T-cell (primary cell): ENCODE measurements around the gene KCNJ4. TPM values are rescaled to one million over a fixed set of nuclear protein-coding genes. Genes with fewer than 3 reads are reported as not detected.
A peak's percentile ranks its signal among the peaks of the same experiment; 100 is the strongest.
"Not testable (repeated sequence)": the region's sequence is repeated elsewhere in the genome, so short reads cannot be mapped to it uniquely, and the experiment has no call there.

Source experiments
- ATAC-seq, 4 experiments: fragments of 200-7000 bp in 3 of 4; fragments of 150-1000 bp in 1 of 4; cut with Tn5 transposase; replicated peaks in 1 of 4; 1 replicate in 3 of 4; 2 replicates in 1 of 4; pipeline ENCODE4 v1.10.0; 2021; ENCODE audit warnings: moderate library complexity in 3 of 4, mild to moderate bottlenecking in 2 of 4, moderate number of reproducible peaks in 1 of 4
- CTCF ChIA-PET, 2 donors: fragments of 300-600 bp; sonication (Branson Sonifier 250); formaldehyde crosslinking; loops; one replicate each; lab custom pipeline; 2022; ENCODE audit warnings: antibody characterized with exemption in 2 of 2; lab: Charles Lee
- POLR2A ChIA-PET, 2 donors: fragments of 300-600 bp; sonication (Branson Sonifier 250); formaldehyde crosslinking; loops; one replicate each; lab custom pipeline; 2022; ENCODE audit warnings: antibody characterized with exemption in 2 of 2; lab: Charles Lee
- DNase-seq, 35 experiments: peaks; one replicate each; pipeline versions ENCODE4 v3.0.0 to v3.0.0-alpha.2; 2013 to 2023
- H3K27ac ChIP-seq: one replicate; pipeline ENCODE4 v1.5.1; 2013; ENCODE audit warnings: low read length
- H3K27me3 ChIP-seq, 2 experiments: replicated peaks in 1 of 2; 1 replicate in 1 of 2; 2 replicates in 1 of 2; pipeline versions ENCODE4 v1.6.1 to v1.7.0; 2013; ENCODE audit warnings: low read length in 1 of 2, mixed read lengths in 1 of 2; ENCODE audit not compliant: control insufficient read depth in 2 of 2, insufficient read depth in 2 of 2; ENCODE audit errors: extremely low read depth in 1 of 2
- H3K36me3 ChIP-seq, 2 donors: 1 replicate in 1 of 2; 2 replicates in 1 of 2; pipeline versions ENCODE4 v1.6.1 to v1.7.0; 2013; ENCODE audit warnings: low read length in 1 of 2; ENCODE audit not compliant: control insufficient read depth in 2 of 2, insufficient read depth in 1 of 2; ENCODE audit errors: extremely low read depth in 1 of 2
- H3K4me1 ChIP-seq, 2 experiments: 1 replicate in 1 of 2; 2 replicates in 1 of 2; pipeline versions ENCODE4 v1.6.1 to v1.7.0; 2013; ENCODE audit warnings: low read length in 2 of 2, mixed read lengths in 1 of 2; ENCODE audit not compliant: insufficient read depth in 2 of 2, control insufficient read depth in 1 of 2; ENCODE audit errors: extremely low read depth in 1 of 2
- H3K4me3 ChIP-seq, 2 donors: 1 replicate in 1 of 2; 2 replicates in 1 of 2; pipeline versions ENCODE4 v1.5.1 to v1.7.0; 2013; ENCODE audit warnings: mild to moderate bottlenecking in 2 of 2, low read length in 1 of 2, moderate library complexity in 1 of 2; ENCODE audit not compliant: control insufficient read depth in 1 of 2; ENCODE audit errors: extremely low read depth in 1 of 2
- H3K9me3 ChIP-seq: 2 replicates; pipeline ENCODE4 v1.7.0; 2013
- H3K27ac Mint-ChIP-seq, 2 donors: one replicate each; pipeline ENCODE4 v1.8.0; 2020 to 2021; ENCODE audit warnings: mild to moderate bottlenecking in 2 of 2, mixed read lengths in 2 of 2
- H3K27me3 Mint-ChIP-seq, 2 donors: one replicate each; pipeline ENCODE4 v1.8.0; 2021 to 2022; ENCODE audit warnings: mixed read lengths in 2 of 2
- H3K36me3 Mint-ChIP-seq: one replicate; pipeline ENCODE4 v1.8.0; 2021; ENCODE audit warnings: mixed read lengths
- H3K4me1 Mint-ChIP-seq, 3 donors: one replicate each; pipeline ENCODE4 v1.8.0; 2020 to 2022; ENCODE audit warnings: mixed read lengths in 3 of 3, mild to moderate bottlenecking in 1 of 3
- H3K4me3 Mint-ChIP-seq, 3 donors: one replicate each; pipeline ENCODE4 v1.8.0; 2020 to 2022; ENCODE audit warnings: mild to moderate bottlenecking in 3 of 3, mixed read lengths in 3 of 3, moderate library complexity in 3 of 3
- H3K9me3 Mint-ChIP-seq, 3 donors: one replicate each; pipeline ENCODE4 v1.8.0; 2020 to 2022; ENCODE audit warnings: mixed read lengths in 3 of 3
- WGBS: methylation state at CpG from one replicate; pipeline ENCODE4 v1.1.5; 2013; ENCODE audit warnings: missing lambda C conversion rate; ENCODE audit not compliant: insufficient coverage; 5-methylcytosine and 5-hydroxymethylcytosine counted together
- total RNA-seq, 35 experiments: library from RNA in 6 of 35; stranded (reverse) in 6 of 35; fragments of 120-200 nt in 1 of 35; gene quantifications; one replicate each; pipeline versions ENCODE4 v1.2.1 to v1.2.4 and lab custom pipeline; 2013 to 2026

The KCNJ4 gene
- total RNA-seq, 5 donors from 2014 or later (not counting 1 experiment from before 2014, with no cell fraction given): not detected

DNA sequence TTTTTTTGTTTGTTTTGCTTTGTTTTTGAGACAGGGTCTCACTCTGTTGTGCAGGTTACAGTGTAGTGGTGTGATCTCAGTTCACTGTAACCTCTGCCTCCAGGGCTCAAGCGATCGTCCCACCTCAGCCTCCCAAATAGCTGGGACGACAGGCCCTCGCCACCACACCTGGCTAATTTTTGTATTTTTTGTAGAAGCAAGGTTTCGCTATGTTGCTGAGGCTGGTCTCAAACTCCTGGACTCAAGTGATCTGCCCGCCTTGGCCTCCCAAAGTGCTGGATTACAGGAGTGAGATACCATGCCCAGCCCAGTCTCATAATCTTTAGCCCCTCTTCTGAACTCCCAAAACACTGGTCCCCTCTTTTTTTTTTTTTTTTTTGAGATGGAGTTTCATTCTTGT is 50.6 kb downstream of the KCNJ4 start:
- Mint-ChIP-seq H3K9me3 (no peaks in the 10 kb centered on the region), H3K36me3 (no peaks in the 10 kb centered on the region), H3K27me3 (peaks cover 0 to 9% of the 10 kb centered on the region in 2 donors), H3K4me3 (no peak overlapping the region), H3K4me1 (peaks cover 2 to 4% (median 3%) of the 10 kb centered on the region in 3 donors), H3K27ac (no peak overlapping the region)
- Histone ChIP-seq H3K27ac (no peak overlapping the region), H3K27me3 (peaks cover 0 to 7% of the 10 kb centered on the region in 2 experiments), H3K4me1 (peaks cover 0 to 2% of the 10 kb centered on the region in 2 experiments), H3K9me3 (no peaks in the 10 kb centered on the region), H3K4me3 (no peak overlapping the region), H3K36me3 (no peaks in the 10 kb centered on the region)
- WGBS: 100% methylated on average over 2 of the region's 6 CpGs
- POLR2A ChIA-PET: no interaction called here
- DNase-seq (no peak), ATAC-seq (no peak)
- CTCF ChIA-PET: no interaction called here

- Mint-ChIP-seq H3K9me3 (no peaks in the 10 kb centered on the region), H3K4me1 (peaks cover 3 to 7% (median 6%) of the 10 kb centered on the region in 3 donors), H3K27me3 (peaks cover 0 to 9% of the 10 kb centered on the region in 2 donors), H3K27ac (no peak overlapping the region), H3K4me3 (no peak overlapping the region), H3K36me3 (no peaks in the 10 kb centered on the region)
- ATAC-seq: no peak
- POLR2A ChIA-PET: no interaction called here
- no peaks in the 10 kb centered on the region for H3K36me3 ChIP-seq
- DNase-seq: no peak
- no peak overlapping the region for H3K27ac ChIP-seq
- WGBS: 88% methylated on average over 8 of the region's 8 CpGs
- H3K4me3 ChIP-seq: no peak overlapping the region
- peaks cover 0 to 2% of the 10 kb centered on the region in 2 experiments for H3K4me1 ChIP-seq
- H3K27me3 ChIP-seq: peaks cover 0 to 7% of the 10 kb centered on the region in 2 experiments
- CTCF ChIA-PET: no interaction called here
- no peaks in the 10 kb centered on the region for H3K9me3 ChIP-seq
Observed at GRCh38 chr22:38403812-38404211, 51.2 kb downstream of the KCNJ4 start.

DNA sequence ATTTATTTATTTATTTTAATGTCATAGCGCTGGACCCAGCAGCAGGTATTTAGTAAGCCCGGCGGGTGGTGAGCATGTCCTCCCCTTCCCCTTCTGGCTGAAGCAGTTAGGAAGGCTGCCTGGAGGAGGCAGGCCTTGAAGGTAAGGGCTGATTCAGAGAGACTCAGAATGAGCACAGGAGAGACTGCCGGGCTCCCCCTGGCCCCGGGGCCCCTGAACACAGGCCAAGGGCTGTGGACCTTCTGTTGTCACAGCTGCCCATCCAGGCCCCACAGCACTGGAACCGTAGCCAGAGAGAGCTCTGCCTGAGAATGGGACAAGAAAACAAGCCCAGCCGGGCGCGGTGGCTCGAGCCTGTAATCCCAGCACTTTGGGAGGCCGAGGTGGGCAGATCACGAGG is 52.8 kb downstream of the KCNJ4 start:
- no peak overlapping the region for H3K4me3 Mint-ChIP-seq
- peaks cover 4 to 8% (median 7%) of the 10 kb centered on the region in 3 donors for H3K4me1 Mint-ChIP-seq
- no peaks in the 10 kb centered on the region for H3K9me3 Mint-ChIP-seq
- Histone ChIP-seq H3K27ac (no peak overlapping the region), H3K27me3 (peaks cover 0 to 7% of the 10 kb centered on the region in 2 experiments), H3K4me3 (no peak overlapping the region), H3K9me3 (no peaks in the 10 kb centered on the region), H3K4me1 (peaks cover 2 to 7% of the 10 kb centered on the region in 2 experiments), H3K36me3 (no peaks in the 10 kb centered on the region)
- no peak for ATAC-seq
- H3K36me3 Mint-ChIP-seq: no peaks in the 10 kb centered on the region
- ChIA-PET CTCF (no interaction called here), POLR2A (no interaction called here)
- H3K27me3 Mint-ChIP-seq: peaks cover 0 to 9% of the 10 kb centered on the region in 2 donors
- H3K27ac Mint-ChIP-seq: no peak overlapping the region
- 89% methylated on average over 6 of the region's 12 CpGs for WGBS
- DNase-seq: no peak

- H3K4me3 Mint-ChIP-seq: no peak overlapping the region
- H3K9me3 Mint-ChIP-seq: no peaks in the 10 kb centered on the region
- H3K27ac ChIP-seq: no peak overlapping the region
- no peak for DNase-seq
- WGBS: 91% methylated on average over 7 of the region's 9 CpGs
- H3K27ac Mint-ChIP-seq: no peak overlapping the region
- H3K36me3 ChIP-seq: no peaks in the 10 kb centered on the region
- peaks cover 2 to 13% of the 10 kb centered on the region in 2 experiments for H3K4me1 ChIP-seq
- POLR2A ChIA-PET: no interaction called here
- H3K27me3 Mint-ChIP-seq: peaks cover 0 to 9% of the 10 kb centered on the region in 2 donors
- peaks cover 9 to 15% (median 9%) of the 10 kb centered on the region in 3 donors for H3K4me1 Mint-ChIP-seq
- CTCF ChIA-PET: no interaction called here
- H3K36me3 Mint-ChIP-seq: no peaks in the 10 kb centered on the region
- no peak overlapping the region for H3K4me3 ChIP-seq
- H3K27me3 ChIP-seq: peaks cover 0 to 7% of the 10 kb centered on the region in 2 experiments
- ATAC-seq: no peak
- no peaks in the 10 kb centered on the region for H3K9me3 ChIP-seq
Observed at GRCh38 chr22:38401336-38402084, 53.5 kb downstream of the KCNJ4 start.

DNA sequence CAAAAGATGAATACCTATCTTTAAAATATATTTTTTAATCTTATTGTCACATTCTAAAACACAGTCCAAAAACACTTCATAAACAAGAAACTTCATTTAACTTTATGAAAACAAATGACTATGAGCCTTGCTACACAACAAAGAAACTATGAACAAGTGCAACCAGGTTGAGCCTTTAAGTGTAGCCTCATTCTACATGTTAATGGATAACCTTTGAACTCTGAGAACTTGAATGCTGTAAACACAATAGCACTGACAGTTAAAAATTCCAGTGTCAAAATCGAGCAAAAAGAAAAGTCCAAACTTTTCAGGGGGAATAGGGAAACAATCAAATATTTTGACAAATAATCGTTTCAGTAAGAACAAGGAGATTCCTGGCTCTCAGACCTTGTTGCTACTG is 54.7 kb downstream of the KCNJ4 start:
- no CpG with 5 or more reads among the region's 2 CpGs for WGBS
- ATAC-seq, H3K4me3 Mint-ChIP-seq, H3K4me3 ChIP-seq, H3K27me3 Mint-ChIP-seq, DNase-seq, H3K9me3 Mint-ChIP-seq, H3K27ac Mint-ChIP-seq, H3K36me3 ChIP-seq, CTCF ChIA-PET, H3K27ac ChIP-seq, H3K36me3 Mint-ChIP-seq, H3K27me3 ChIP-seq, H3K9me3 ChIP-seq: not testable (repeated sequence)
- H3K4me1 Mint-ChIP-seq: peaks cover 22 to 28% (median 22%) of the 10 kb centered on the region in 3 donors
- H3K4me1 ChIP-seq: peaks cover 2 to 13% of the 10 kb centered on the region in 2 experiments
- POLR2A ChIA-PET: interaction anchor here in 1 of 2 donors (0.5 kb wide), 2 partner anchors 12 to 299 kb away, joined by 3 to 19 read pairs; no protein-coding TSS in a partner anchor

- Mint-ChIP-seq H3K27me3 (peaks cover 0 to 5% of the 10 kb centered on the region in 2 donors), H3K36me3 (no peaks in the 10 kb centered on the region), H3K27ac (peak overlapping the region in 1 of 2 donors; percentile 61), H3K4me3 (peak overlapping the region; percentile 71 to 86 (median 79)), H3K9me3 (no peaks in the 10 kb centered on the region), H3K4me1 (peaks cover 31 to 41% (median 36%) of the 10 kb centered on the region in 3 donors)
- ChIA-PET CTCF (interaction anchor here in 1 of 2 donors (0.6 kb wide), 1 partner anchor 735 kb away, joined by 4 read pairs; no protein-coding TSS in a partner anchor), POLR2A (interaction anchor here in 1 of 2 donors (0.7 kb wide), 1 partner anchor 71 kb away, joined by 3 read pairs; no protein-coding TSS in a partner anchor)
- WGBS: 0% methylated on average over 27 of the region's 102 CpGs
- ATAC-seq: peak; percentile 78 to 84 (median 81)
- no peaks in the 10 kb centered on the region for H3K9me3 ChIP-seq
- peak overlapping the region; percentile 44 for H3K27ac ChIP-seq
- peak; percentile 50 to 87 (median 74) for DNase-seq
- no peaks in the 10 kb centered on the region for H3K36me3 ChIP-seq
- peaks cover 4 to 13% of the 10 kb centered on the region in 2 experiments for H3K4me1 ChIP-seq
- H3K4me3 ChIP-seq: peak overlapping the region; percentile 32 to 63
- peaks cover 0 to 7% of the 10 kb centered on the region in 2 experiments for H3K27me3 ChIP-seq
Observed at GRCh38 chr22:38398609-38399461, 56.2 kb downstream of the KCNJ4 start.
